Liver (tissue), 9 donors: Measurements from ENCODE around the gene URM1. TPM values are rescaled to one million over a fixed set of nuclear protein-coding genes. Genes with fewer than 3 reads are reported as not detected.

Source experiments
- DNase-seq: peaks from one replicate; pipeline ENCODE4 v3.0.0-alpha.2; 2017; ENCODE audit warnings: low spot score
- H3K27ac ChIP-seq, 2 donors: one replicate each; pipeline ENCODE4 v1.7.0; 2013; ENCODE audit warnings: inconsistent platforms in 2 of 2, low read length in 2 of 2, control low read depth in 1 of 2, low read depth in 1 of 2, mild to moderate bottlenecking in 1 of 2
- H3K27me3 ChIP-seq, 4 donors: one replicate each; pipeline versions ENCODE4 v1.6.1 to v1.7.0; 2013; ENCODE audit warnings: low read length in 3 of 4, inconsistent platforms in 1 of 4, mild to moderate bottlenecking in 1 of 4, moderate library complexity in 1 of 4; ENCODE audit not compliant: control insufficient read depth in 4 of 4, insufficient read depth in 4 of 4
- H3K36me3 ChIP-seq, 4 donors: one replicate each; pipeline versions ENCODE4 v1.6.1 to v1.7.0; 2013; ENCODE audit warnings: low read length in 3 of 4, mild to moderate bottlenecking in 3 of 4, low read depth in 1 of 4, moderate library complexity in 1 of 4; ENCODE audit not compliant: control insufficient read depth in 4 of 4, insufficient read depth in 3 of 4
- H3K4me1 ChIP-seq, 4 donors: one replicate each; pipeline versions ENCODE4 v1.6.1 to v1.7.0; 2013; ENCODE audit warnings: low read length in 3 of 4, mild to moderate bottlenecking in 3 of 4, moderate library complexity in 1 of 4; ENCODE audit not compliant: control insufficient read depth in 4 of 4, insufficient read depth in 4 of 4
- H3K4me3 ChIP-seq, 3 donors: one replicate each; pipeline versions ENCODE4 v1.6.1 to v1.7.0; 2013; ENCODE audit warnings: low read length in 3 of 3, control low read depth in 1 of 3, low read depth in 1 of 3, mild to moderate bottlenecking in 1 of 3
- H3K9ac ChIP-seq, 2 donors: one replicate each; pipeline ENCODE4 v1.7.0; 2013; ENCODE audit warnings: low read length in 2 of 2, mild to moderate bottlenecking in 2 of 2, moderate library complexity in 2 of 2, control low read depth in 1 of 2, low read depth in 1 of 2
- H3K9me3 ChIP-seq, 4 donors: one replicate each; pipeline versions ENCODE4 v1.6.1 to v1.7.0; 2013; ENCODE audit warnings: low read length in 3 of 4; ENCODE audit not compliant: control insufficient read depth in 4 of 4
- EGR1 ChIP-seq, 2 donors: IDR thresholded peaks; 2 replicates each; pipeline ENCODE4 v1.6.1; 2016 to 2018; ENCODE audit warnings: antibody characterized with exemption in 2 of 2, low read depth in 2 of 2
- FOXA1 ChIP-seq: IDR thresholded peaks from 2 replicates; pipeline ENCODE4 v1.6.1; 2016; ENCODE audit warnings: antibody characterized with exemption
- FOXA2 ChIP-seq: IDR thresholded peaks from 2 replicates; pipeline ENCODE4 v1.6.1; 2016; ENCODE audit warnings: antibody characterized with exemption
- GABPA ChIP-seq, 2 donors: IDR thresholded peaks in 1 of 2; conservative IDR thresholded peaks in 1 of 2; 2 replicates each; pipeline ENCODE4 v1.6.1; 2016; ENCODE audit warnings: antibody characterized with exemption in 2 of 2, mild to moderate bottlenecking in 1 of 2, moderate library complexity in 1 of 2
- HNF4A ChIP-seq, 2 donors: conservative IDR thresholded peaks; 2 replicates each; pipeline ENCODE4 v1.6.1; 2016; ENCODE audit warnings: antibody characterized with exemption in 2 of 2, mild to moderate bottlenecking in 2 of 2
- HNF4G ChIP-seq: IDR thresholded peaks from 2 replicates; pipeline ENCODE4 v1.6.1; 2016; ENCODE audit warnings: antibody characterized with exemption
- JUND ChIP-seq, 2 donors: IDR thresholded peaks; 2 replicates each; pipeline ENCODE4 v1.6.1; 2016; ENCODE audit warnings: antibody characterized with exemption in 2 of 2
- NR2F2 ChIP-seq: IDR thresholded peaks from 2 replicates; pipeline ENCODE4 v1.6.1; 2016; ENCODE audit warnings: antibody characterized with exemption
- RAD21 ChIP-seq, 2 donors: IDR thresholded peaks; 2 replicates each; pipeline ENCODE4 v1.6.1; 2016; ENCODE audit warnings: antibody characterized with exemption in 2 of 2, mild to moderate bottlenecking in 2 of 2
- RXRA ChIP-seq, 2 donors: IDR thresholded peaks; 2 replicates each; pipeline ENCODE4 v1.6.1; 2017 to 2018; ENCODE audit warnings: antibody characterized with exemption in 2 of 2, mild to moderate bottlenecking in 1 of 2
- SP1 ChIP-seq: IDR thresholded peaks from 2 replicates; pipeline ENCODE4 v1.6.1; 2018; ENCODE audit warnings: antibody characterized with exemption, mild to moderate bottlenecking
- TAF1 ChIP-seq: conservative IDR thresholded peaks from 2 replicates; pipeline ENCODE4 v1.6.1; 2016; ENCODE audit warnings: antibody characterized with exemption, mild to moderate bottlenecking
- YY1 ChIP-seq: IDR thresholded peaks from 2 replicates; pipeline ENCODE4 v1.6.1; 2016; ENCODE audit warnings: antibody characterized with exemption, mild to moderate bottlenecking
- WGBS: extraction: QIAGEN DNeasy Blood & Tissue Kit; methylation state at CpG from one replicate; pipeline ENCODE4 v1.1.7; 2013; 5-methylcytosine and 5-hydroxymethylcytosine counted together
- polyA plus RNA-seq, 2 donors: library from polyadenylated mRNA; stranded (reverse) in 1 of 2; unstranded in 1 of 2; fragments of 200-250 nt in 1 of 2; fragments of >200 nt in 1 of 2; fragmentation: Nextera tagmentation in 1 of 2; extraction: Ambion mirVana in 1 of 2; gene quantifications; one replicate each; pipeline versions ENCODE4 v1.2.1 to v1.2.3, GENCODE V29; 2013 to 2015
- total RNA-seq, 2 donors: library from RNA; depleted of rRNA; stranded (reverse); fragments of >200 nt; gene quantifications; one replicate each; pipeline ENCODE4 v1.2.3, GENCODE V29; 2014
- TF ChIP-seq, protein P1 (sequence below): IDR thresholded peaks from 2 replicates; pipeline ENCODE4 v1.6.1; 2016; ENCODE audit warnings: antibody characterized with exemption
- TF ChIP-seq, protein P2 (sequence below): IDR thresholded peaks from 2 replicates; pipeline ENCODE4 v1.6.1; 2016; ENCODE audit warnings: antibody characterized with exemption
- TF ChIP-seq, protein P3 (sequence below): IDR thresholded peaks from 2 replicates; pipeline ENCODE4 v1.6.1; 2016; ENCODE audit warnings: antibody characterized with exemption
- TF ChIP-seq, protein P4 (sequence below): fragments of 150-350 bp; IDR thresholded peaks from 2 replicates; pipeline ENCODE4 v1.5.1; 2017; ENCODE audit warnings: improper control_type of control experiment, low read depth, low read length; ENCODE audit not compliant: missing input control
- TF ChIP-seq, protein P5 (sequence below): IDR thresholded peaks from 2 replicates; pipeline ENCODE4 v1.6.1; 2016; ENCODE audit warnings: antibody characterized with exemption, mild to moderate bottlenecking
- donor health status: healthy.
- donor health status: healthy.
- donor health status: healthy.
- donor health status: healthy.
- donor health status: healthy.

URM1 gene
- total and polyA plus RNA-seq, 4 donors = 12.1 to 35.0 (median 19.5) TPM

DNA sequence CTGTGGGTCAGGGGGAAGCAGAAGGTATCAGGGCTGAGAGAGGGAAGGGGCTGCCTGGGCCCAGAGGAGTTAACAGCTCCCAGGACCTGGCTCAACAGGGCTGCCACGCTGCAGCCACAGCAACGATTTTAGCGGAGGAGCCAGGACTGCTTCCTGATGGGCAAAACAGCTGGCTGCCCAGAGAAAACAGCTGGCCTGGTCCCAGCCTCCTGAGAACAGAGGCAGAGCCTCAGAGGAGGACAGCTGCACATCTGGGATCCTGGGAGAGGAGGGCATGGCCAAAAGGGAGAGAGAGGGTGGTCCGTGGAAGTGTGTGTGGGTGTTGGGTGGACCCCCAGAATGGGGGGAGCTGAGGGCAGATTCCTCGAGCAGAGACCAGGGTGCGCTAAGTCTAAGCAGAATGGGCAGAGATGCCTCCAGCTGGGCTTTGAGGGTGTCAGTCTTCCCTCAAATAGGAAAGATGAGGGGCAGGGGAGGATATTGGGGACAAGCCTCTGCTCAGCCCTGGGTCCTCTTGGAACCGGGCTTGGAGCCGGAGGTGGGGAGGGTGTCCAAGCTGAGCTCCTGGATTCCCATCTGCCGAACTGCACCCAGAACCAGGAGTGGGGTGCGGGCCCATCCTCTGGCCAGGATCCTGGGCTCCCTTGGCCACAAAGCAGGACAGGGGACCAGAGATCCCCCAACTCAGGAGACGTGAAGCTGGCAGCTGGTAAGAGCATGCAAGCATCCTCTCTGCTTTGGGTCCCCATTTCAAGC is 40.4 kb downstream of the URM1 start:
- TF ChIP-seq NR2F2 = no peak
- TF ChIP-seq, protein P1, sequence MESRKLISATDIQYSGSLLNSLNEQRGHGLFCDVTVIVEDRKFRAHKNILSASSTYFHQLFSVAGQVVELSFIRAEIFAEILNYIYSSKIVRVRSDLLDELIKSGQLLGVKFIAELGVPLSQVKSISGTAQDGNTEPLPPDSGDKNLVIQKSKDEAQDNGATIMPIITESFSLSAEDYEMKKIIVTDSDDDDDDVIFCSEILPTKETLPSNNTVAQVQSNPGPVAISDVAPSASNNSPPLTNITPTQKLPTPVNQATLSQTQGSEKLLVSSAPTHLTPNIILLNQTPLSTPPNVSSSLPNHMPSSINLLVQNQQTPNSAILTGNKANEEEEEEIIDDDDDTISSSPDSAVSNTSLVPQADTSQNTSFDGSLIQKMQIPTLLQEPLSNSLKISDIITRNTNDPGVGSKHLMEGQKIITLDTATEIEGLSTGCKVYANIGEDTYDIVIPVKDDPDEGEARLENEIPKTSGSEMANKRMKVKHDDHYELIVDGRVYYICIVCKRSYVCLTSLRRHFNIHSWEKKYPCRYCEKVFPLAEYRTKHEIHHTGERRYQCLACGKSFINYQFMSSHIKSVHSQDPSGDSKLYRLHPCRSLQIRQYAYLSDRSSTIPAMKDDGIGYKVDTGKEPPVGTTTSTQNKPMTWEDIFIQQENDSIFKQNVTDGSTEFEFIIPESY = no peak
- TF ChIP-seq, protein P2, sequence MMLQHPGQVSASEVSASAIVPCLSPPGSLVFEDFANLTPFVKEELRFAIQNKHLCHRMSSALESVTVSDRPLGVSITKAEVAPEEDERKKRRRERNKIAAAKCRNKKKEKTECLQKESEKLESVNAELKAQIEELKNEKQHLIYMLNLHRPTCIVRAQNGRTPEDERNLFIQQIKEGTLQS = no peak
- no peak for TF ChIP-seq JUND (IDR thresholded peaks at IDR 0.05)
- TF ChIP-seq FOXA2 = no peak
- no peak for TF ChIP-seq TAF1
- TF ChIP-seq HNF4G = no peak
- TF ChIP-seq FOXA1 = no peak
- TF ChIP-seq HNF4A (conservative IDR thresholded peaks at IDR 0.05) = no peak
- TF ChIP-seq, protein P3, sequence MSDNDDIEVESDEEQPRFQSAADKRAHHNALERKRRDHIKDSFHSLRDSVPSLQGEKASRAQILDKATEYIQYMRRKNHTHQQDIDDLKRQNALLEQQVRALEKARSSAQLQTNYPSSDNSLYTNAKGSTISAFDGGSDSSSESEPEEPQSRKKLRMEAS = no peak
- TF ChIP-seq GABPA (IDR thresholded peaks at IDR 0.05 in 1 of 2, conservative IDR thresholded peaks at IDR 0.05 in 1 of 2) = no peak
- no peak for TF ChIP-seq RXRA (IDR thresholded peaks at IDR 0.05)
- TF ChIP-seq YY1 = no peak
- no peak for TF ChIP-seq RAD21 (IDR thresholded peaks at IDR 0.05)
- TF ChIP-seq SP1 = no peak
- TF ChIP-seq EGR1 (IDR thresholded peaks at IDR 0.05; ENCODE audit: low read depth in 2 of 2) = no peak
- TF ChIP-seq, protein P4, sequence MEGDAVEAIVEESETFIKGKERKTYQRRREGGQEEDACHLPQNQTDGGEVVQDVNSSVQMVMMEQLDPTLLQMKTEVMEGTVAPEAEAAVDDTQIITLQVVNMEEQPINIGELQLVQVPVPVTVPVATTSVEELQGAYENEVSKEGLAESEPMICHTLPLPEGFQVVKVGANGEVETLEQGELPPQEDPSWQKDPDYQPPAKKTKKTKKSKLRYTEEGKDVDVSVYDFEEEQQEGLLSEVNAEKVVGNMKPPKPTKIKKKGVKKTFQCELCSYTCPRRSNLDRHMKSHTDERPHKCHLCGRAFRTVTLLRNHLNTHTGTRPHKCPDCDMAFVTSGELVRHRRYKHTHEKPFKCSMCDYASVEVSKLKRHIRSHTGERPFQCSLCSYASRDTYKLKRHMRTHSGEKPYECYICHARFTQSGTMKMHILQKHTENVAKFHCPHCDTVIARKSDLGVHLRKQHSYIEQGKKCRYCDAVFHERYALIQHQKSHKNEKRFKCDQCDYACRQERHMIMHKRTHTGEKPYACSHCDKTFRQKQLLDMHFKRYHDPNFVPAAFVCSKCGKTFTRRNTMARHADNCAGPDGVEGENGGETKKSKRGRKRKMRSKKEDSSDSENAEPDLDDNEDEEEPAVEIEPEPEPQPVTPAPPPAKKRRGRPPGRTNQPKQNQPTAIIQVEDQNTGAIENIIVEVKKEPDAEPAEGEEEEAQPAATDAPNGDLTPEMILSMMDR = no peak
- Histone ChIP-seq H3K27ac (no peak overlapping the region), H3K9me3 (no peaks in the 10 kb centered on the region), H3K4me3 (no peak overlapping the region), H3K4me1 (no peaks in the 10 kb centered on the region), H3K9ac (no peak overlapping the region), H3K36me3 (no peaks in the 10 kb centered on the region), H3K27me3 (peaks cover 0 to 9% (median 1%) of the 10 kb centered on the region in 4 donors)
- no peak for DNase-seq
- WGBS = 56% methylated on average over 11 of the region's 11 CpGs

DNA sequence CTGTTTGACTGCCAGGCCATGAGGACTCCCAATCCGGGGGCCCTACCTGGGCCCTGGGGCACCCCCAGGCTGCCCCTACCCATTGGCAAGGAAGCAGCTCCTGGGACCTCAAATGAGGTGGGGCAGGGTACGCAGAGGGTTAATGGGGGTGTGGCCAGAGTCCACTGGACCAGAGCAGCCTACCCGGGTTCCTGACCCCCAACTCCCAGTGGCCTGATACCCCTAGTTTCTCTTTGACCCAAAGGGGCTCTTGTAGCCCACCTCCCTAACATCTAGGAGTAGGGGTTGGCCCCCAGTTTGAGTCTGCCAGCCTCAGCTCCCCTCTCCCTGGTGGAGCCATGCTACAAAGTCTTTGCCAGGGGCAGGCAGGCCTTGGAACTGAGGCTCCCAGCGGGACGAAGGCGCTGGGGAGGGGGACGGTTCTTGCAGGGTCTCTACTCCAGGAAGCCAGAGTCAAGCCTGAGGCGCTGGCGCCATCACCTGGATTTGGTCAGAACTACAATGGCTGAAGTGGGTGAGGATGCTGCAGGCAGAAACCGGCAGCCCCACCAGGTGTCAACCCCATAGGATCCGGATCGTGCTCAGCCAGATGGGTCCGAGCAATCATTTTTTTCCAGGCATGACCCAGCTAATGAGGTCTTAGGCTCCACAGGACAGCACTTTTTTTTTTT is 41.1 kb downstream of the URM1 start:
- peak; percentile 58 for DNase-seq
- peaks cover 0 to 9% (median 1%) of the 10 kb centered on the region in 4 donors for H3K27me3 ChIP-seq
- no peaks in the 10 kb centered on the region for H3K36me3 ChIP-seq
- TF ChIP-seq HNF4A (conservative IDR thresholded peaks at IDR 0.05) (no peak), YY1 (no peak), RAD21 (IDR thresholded peaks at IDR 0.05) (peak; percentile 63 to 74), RXRA (IDR thresholded peaks at IDR 0.05) (no peak), EGR1 (IDR thresholded peaks at IDR 0.05; ENCODE audit: low read depth in 2 of 2) (no peak), SP1 (no peak)
- TF ChIP-seq, protein P5, sequence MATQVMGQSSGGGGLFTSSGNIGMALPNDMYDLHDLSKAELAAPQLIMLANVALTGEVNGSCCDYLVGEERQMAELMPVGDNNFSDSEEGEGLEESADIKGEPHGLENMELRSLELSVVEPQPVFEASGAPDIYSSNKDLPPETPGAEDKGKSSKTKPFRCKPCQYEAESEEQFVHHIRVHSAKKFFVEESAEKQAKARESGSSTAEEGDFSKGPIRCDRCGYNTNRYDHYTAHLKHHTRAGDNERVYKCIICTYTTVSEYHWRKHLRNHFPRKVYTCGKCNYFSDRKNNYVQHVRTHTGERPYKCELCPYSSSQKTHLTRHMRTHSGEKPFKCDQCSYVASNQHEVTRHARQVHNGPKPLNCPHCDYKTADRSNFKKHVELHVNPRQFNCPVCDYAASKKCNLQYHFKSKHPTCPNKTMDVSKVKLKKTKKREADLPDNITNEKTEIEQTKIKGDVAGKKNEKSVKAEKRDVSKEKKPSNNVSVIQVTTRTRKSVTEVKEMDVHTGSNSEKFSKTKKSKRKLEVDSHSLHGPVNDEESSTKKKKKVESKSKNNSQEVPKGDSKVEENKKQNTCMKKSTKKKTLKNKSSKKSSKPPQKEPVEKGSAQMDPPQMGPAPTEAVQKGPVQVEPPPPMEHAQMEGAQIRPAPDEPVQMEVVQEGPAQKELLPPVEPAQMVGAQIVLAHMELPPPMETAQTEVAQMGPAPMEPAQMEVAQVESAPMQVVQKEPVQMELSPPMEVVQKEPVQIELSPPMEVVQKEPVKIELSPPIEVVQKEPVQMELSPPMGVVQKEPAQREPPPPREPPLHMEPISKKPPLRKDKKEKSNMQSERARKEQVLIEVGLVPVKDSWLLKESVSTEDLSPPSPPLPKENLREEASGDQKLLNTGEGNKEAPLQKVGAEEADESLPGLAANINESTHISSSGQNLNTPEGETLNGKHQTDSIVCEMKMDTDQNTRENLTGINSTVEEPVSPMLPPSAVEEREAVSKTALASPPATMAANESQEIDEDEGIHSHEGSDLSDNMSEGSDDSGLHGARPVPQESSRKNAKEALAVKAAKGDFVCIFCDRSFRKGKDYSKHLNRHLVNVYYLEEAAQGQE = no peak
- TF ChIP-seq, protein P3 = no peak
- TF ChIP-seq, protein P2 = no peak
- TF ChIP-seq, protein P4 = peak; percentile 44
- no peak overlapping the region for H3K4me3 ChIP-seq
- H3K9me3 ChIP-seq = no peaks in the 10 kb centered on the region
- H3K4me1 ChIP-seq = no peaks in the 10 kb centered on the region
- no peak overlapping the region for H3K9ac ChIP-seq
- 14% methylated on average over 13 of the region's 13 CpGs for WGBS
- no peak overlapping the region for H3K27ac ChIP-seq
